GM20000 (cell line): ENCODE data around the gene SH3GL3.

Source experiments
- DNase-seq: peaks from one replicate; pipeline ENCODE4 v3.0.0; 2012; ENCODE audit warnings: low spot score
- CTCF ChIP-seq: IDR thresholded peaks from 2 replicates; pipeline ENCODE4 v1.5.1; 2012; ENCODE audit warnings: mild to moderate bottlenecking, control low read depth; ENCODE audit errors: extremely low read depth, missing control alignments

The SH3GL3 gene

GRCh38 chr15:83546512-83546888 lies 99.4 kb downstream of the SH3GL3 start:
- TF ChIP-seq CTCF, result no peak
- no peak for DNase-seq

DNA sequence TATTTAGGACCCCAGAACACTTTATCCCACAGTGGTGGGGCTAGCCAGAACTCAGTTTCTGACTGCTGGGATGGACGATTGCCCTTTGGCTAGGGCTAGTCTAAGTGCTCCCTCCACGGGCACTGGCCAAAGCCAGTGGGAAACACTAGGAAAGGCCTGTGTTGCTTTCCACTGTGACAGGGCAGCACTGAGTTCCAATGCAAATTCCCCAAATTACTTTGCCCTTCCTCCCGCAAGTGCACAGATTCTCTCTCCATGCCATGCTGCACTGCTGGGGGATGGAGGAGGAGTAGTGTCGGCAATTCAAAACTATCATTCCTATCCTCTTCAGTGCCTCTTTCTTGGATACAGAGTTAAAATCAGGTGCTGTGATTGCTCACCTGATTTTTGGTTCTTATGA lies 100.0 kb downstream of the SH3GL3 start:
- no peak for DNase-seq
- TF ChIP-seq CTCF, result no peak

- no peak for TF ChIP-seq CTCF
- DNase-seq, result no peak
These were observed 102.5 kb downstream of the SH3GL3 start for GRCh38 chr15:83549623-83550022.

DNA sequence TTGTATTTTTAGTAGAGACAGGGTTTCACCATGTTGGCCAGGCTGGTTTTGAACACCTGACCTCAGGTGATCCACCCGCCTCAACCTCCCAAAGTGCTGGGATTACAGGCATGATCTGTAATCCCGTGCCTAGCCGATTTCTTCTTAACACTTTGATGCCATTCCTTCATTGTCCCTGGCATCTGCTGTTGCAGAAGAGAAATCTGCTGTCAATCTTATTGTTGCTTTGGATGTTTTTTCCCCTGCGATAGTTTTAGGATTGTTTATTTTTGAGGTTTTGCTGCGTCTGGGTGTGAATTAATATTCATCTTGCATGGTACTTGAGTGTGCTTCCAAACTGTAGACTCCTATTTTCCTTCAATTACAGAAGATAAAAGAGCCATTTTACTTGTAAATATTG lies 107.4 kb downstream of the SH3GL3 start:
- no peak for TF ChIP-seq CTCF
- DNase-seq, result no peak

GRCh38 chr15:83555383-83555782 lies 108.2 kb downstream of the SH3GL3 start:
- no peak for DNase-seq
- TF ChIP-seq CTCF, result no peak

- no peak for DNase-seq
- no peak for TF ChIP-seq CTCF
These were observed 108.9 kb downstream of the SH3GL3 start for GRCh38 chr15:83556068-83556467.

- no peak for TF ChIP-seq CTCF
- no peak for DNase-seq
These were observed 109.6 kb downstream of the SH3GL3 start for GRCh38 chr15:83556754-83557153.
